GM18505 (cell line): Measurements from ENCODE around the gene RWDD1.

Source experiments
- ATAC-seq: cut with Tn5 transposase; IDR thresholded peaks from one replicate; pipeline ENCODE4 v1.9.1; 2021; ENCODE audit not compliant: unreplicated experiment
- POLR2A ChIP-seq: IDR thresholded peaks from 4 replicates; pipeline ENCODE4 v1.6.1; 2011; ENCODE audit warnings: borderline replicate concordance; ENCODE audit not compliant: insufficient read depth, insufficient read length; ENCODE audit errors: extremely low read depth

Gene RWDD1

DNA sequence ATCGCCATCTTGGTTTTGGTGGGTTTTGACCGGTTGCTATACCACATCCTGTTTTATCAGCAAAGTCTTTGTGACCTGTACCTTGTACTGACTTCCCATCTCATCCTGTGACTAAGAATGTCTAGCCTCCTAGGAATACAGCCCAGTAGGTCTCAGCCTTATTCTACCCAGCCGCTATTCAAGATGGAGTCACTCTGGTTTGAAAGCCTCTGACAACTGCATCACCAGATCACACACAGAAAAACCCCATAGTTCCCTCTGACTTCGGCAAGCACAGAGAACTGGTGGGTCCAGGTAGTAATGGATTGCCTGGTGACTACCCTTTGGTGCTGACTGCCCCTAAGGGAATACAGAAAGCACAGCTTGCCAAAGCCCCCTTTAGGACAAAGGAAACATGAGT lies 34.6 kb downstream of the RWDD1 start:
- no peak for TF ChIP-seq POLR2A
- ATAC-seq: no peak

DNA sequence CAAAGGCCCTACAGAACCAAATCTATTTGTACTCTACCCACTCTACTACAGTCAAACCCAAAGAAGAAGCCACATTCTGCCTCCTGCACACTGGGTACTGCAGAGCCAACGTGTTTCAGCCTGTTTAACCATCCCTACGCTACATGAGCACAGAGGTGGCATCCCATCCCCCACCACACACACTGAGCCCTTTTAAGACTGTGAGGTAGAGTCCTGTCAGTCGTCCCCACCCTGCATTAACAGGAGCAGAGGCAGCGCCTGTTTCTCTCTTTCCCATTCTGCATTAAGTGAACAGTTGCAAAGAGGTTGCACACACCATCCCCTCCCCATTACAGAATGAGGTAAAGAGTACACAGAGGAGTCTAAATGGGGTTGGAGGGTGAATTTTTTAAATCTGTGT lies 39.8 kb downstream of the RWDD1 start:
- no peak for ATAC-seq

DNA sequence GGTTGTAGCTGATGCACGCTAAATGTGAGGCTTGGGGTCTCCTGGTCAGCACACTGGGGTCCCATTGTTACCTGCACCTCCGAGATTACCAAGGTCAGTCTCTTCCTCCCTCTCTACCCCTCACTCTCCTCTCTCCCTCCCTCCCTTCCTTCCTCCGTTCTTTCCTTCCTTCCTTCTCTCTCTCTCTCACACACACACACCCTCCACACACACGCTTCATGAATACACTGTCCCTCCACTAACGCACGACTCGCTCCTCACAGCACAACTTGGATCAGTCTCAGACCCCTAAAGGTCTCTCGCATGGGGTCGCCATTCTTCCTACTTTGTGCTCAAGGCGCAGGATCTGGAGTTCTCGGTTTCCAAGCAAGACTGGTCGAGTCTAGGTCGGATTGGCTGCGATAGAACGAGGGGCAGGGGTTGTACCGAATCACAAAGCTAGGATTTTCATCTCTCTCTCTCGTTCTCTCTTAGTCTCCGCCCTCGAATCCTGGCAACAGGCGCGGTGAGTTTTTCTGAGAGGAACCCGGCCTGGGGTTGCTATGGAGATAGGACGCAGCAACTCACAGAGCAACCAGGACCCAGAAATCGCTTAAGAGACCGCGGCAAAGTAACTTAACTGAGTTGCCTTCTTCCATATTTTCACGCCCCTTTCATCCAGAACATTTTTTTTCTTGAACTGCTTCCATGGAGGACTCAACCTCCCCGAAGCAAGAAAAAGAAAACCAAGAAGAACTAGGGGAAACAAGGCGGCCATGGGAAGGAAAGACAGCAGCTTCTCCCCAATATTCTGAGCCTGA lies 44.8 kb downstream of the RWDD1 start, which contains the start of gene RSPH4A:
RSPH4A (plus strand) TSS at position 543 of the 800 bp plus-strand sequence; CDS start at position 688, 145 bp downstream.
- ATAC-seq: peak; percentile 99
- no peak for TF ChIP-seq POLR2A

More for the DNA sequence above, 39.8 kb downstream of the RWDD1 start:
- TF ChIP-seq POLR2A: no peak

DNA sequence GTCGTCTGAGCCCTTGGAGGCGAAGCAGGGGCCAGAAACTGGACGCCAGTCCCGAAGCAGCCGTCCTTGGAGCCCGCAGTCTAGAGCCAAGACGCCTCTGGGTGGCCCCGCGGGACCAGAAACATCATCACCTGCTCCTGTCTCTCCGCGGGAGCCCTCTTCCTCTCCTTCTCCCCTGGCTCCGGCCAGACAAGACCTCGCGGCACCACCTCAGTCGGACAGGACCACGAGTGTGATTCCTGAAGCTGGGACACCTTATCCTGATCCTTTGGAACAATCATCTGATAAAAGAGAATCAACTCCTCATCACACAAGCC lies 45.4 kb downstream of the RWDD1 start:
- no peak for ATAC-seq
- TF ChIP-seq POLR2A: no peak

DNA sequence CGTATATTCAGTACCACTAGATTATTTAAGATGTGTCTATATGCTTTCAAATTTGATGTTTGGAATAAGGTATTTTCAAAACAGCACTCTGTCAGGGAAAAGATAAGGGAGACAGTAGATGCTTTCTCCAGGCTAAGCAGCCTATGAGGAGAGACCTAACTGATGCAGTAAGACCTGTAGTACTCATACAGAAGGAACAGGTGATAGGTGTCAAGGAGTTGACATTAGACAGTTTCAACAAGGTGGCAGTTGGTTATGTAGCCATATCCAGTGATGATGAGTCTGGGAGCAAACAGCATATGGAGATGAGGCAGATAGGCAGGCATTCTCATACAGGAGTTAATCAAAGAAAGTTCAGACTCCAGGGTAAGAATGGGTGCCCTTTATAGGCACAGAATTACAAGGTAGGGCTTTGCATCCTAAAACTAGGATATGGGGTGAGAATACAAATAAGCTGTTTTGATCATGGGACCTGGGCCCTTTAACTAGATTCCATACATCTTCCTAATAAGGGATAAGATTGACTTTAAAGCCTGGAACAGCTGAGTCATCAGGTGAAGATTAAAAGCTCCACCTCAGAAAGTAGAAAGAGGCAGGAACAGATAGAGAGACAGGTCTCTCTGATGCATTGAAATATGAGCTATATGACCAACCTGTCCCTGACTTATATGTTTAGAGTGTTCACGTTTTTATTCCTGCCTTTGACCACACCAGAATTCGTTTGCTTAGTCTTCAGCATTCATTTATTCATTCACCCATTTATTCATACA lies 52.9 kb downstream of the RWDD1 start:
- TF ChIP-seq POLR2A: no peak
- no peak for ATAC-seq

DNA sequence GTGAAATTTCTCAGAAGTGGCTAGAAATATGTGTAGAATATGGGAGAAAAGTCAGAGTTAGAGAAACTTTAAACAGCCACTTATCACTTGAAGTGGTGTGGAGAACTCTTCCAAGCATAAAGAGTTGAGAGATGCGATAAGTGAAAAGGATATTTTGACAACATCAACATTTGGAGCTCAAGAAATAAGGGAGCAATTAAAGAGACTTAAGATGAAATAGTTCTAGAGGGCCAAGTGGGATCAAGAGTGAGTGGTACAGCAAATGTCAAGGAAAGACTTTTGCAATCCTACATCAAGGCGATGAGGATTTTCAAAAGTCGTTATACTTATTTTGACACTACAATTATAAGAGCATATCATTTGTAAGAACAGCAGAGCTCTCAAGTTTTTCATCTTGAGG lies 54.6 kb downstream of the RWDD1 start:
- no peak for ATAC-seq
- no peak for TF ChIP-seq POLR2A

DNA sequence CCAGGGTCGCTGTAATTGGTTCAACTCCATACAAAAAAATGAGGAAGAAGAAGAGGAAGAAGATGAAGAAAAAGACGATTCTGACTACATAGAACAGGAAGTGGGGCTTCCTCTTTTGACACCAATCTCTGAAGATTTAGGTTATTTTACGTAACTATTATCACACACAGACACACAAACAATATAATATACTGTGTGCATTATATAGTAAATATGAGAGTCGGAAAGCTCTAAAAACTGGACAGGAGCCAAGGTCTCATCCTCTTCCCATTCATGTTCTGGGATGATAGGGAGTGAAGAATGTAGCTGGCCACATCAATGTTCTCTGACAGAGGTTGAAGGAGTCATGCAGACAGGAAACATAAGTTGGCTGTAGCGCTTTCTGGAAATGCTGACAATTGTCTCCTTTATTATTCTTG lies 58.3 kb downstream of the RWDD1 start:
- no peak for ATAC-seq
- no peak for TF ChIP-seq POLR2A

DNA sequence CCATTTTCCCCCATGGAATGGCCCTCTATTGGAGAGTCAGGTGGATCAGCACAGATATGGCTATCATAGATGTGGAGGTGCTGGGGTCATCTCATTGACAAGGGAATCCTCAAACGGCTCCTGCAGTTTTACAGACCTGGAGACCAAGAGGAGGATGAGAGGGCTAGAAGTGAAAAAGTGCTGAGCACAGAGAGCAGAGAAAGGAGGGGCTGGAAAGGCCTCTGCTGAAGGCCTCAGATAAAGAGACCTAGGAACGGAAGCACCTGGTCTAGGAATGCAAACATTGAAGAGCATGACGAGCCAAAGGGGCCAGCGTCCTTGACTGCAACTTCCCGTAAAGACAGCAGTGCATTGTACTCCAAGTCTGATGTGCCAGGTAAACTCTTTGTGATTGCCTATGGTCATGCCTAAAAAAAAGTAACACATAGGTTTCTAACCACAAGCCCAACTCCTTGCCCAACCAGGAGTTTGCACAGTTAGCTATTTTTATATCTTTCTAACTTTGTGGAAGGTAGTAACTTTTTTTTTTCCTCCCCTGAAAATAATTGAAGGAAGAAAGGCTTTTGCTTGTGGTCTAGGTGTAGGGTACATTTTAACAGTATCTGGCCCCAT lies 60.2 kb downstream of the RWDD1 start:
- no peak for ATAC-seq

DNA sequence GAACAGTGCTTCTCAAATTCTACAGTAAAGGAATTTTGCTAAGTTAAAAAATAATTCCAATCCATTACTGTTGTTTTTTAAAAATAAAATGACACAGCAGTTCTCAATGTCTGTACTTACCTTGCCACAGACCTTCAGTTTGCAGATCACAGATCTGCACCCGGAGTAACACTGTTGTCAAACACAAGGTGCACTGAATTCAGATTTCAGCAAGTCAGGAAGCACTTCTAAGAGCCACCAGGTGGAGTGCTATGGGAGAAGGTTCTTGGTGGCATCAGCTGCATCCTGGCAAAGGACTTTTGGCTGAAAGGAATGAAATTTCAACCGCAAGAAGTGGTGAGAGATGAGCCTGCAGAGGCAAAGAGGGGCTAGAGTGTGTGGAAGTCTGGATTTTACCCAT lies 62.4 kb downstream of the RWDD1 start:
- TF ChIP-seq POLR2A: no peak
- no peak for ATAC-seq

More for the DNA sequence above, 60.2 kb downstream of the RWDD1 start:
- TF ChIP-seq POLR2A: no peak
